Nephron progenitor cell (in vitro differentiated cells): Measurements from ENCODE around the gene NCKAP5.

Experiments used
- DNase-seq: peaks from one replicate; pipeline ENCODE4 v3.0.0; 2021
- H3K27ac Mint-ChIP-seq: 2 replicates; pipeline ENCODE4 v1.8.0; 2021; ENCODE audit warnings: mild to moderate bottlenecking, moderate library complexity, mixed read lengths
- H3K27me3 Mint-ChIP-seq: 2 replicates; pipeline ENCODE4 v1.8.0; 2021; ENCODE audit warnings: mild to moderate bottlenecking, low read depth, mixed read lengths; ENCODE audit not compliant: poor library complexity
- H3K36me3 Mint-ChIP-seq: 2 replicates; pipeline ENCODE4 v1.8.0; 2021; ENCODE audit warnings: low read depth, mixed read lengths
- H3K4me1 Mint-ChIP-seq: 2 replicates; pipeline ENCODE4 v1.8.0; 2021; ENCODE audit warnings: mixed read lengths
- H3K4me3 Mint-ChIP-seq: 2 replicates; pipeline ENCODE4 v1.8.0; 2021; ENCODE audit warnings: mild to moderate bottlenecking, moderate library complexity, mixed read lengths
- H3K9me3 Mint-ChIP-seq: 2 replicates; pipeline ENCODE4 v1.8.0; 2021; ENCODE audit warnings: mild to moderate bottlenecking, moderate library complexity, mixed read lengths
- CTCF ChIP-seq: fragments of 200-600 bp; sonication (generic); IDR thresholded peaks from 2 replicates; pipeline ENCODE4 v1.5.0; 2021; ENCODE audit warnings: antibody characterized with exemption

NCKAP5 gene

GRCh38 chr2:133326652-133327397, 241.4 kb downstream of the NCKAP5 start:
- Mint-ChIP-seq H3K9me3 (no peaks in the 10 kb centered on the region), H3K36me3 (no peaks in the 10 kb centered on the region), H3K4me3 (no peak overlapping the region), H3K27me3 (no peaks in the 10 kb centered on the region), H3K27ac (no peak overlapping the region), H3K4me1 (peaks cover 11% of the 10 kb centered on the region)
- no peak for DNase-seq
- no peak for TF ChIP-seq CTCF

DNA sequence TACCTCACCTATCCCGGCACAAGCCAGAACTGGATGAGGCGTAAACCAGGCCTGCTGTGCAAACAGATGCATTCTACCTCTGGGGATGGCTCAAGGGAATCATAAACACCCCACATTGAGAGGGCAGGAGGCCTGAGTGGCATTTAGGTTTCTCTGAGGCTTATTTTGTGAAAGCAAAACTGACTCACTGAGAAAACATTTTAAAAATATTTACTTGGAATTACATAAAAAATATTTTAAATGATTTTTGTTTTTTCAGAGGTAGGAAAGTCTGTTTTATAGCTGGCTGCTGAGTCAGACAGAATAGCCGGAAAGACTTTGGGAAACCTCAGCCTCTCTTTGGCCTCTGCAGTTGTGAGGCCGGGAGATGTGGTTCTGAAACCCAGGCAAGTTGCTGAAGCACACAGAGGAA, 244.1 kb downstream of the NCKAP5 start:
- Mint-ChIP-seq H3K4me1 (peaks cover 11% of the 10 kb centered on the region), H3K4me3 (no peak overlapping the region), H3K36me3 (no peaks in the 10 kb centered on the region), H3K9me3 (no peaks in the 10 kb centered on the region), H3K27me3 (no peaks in the 10 kb centered on the region), H3K27ac (no peak overlapping the region)
- TF ChIP-seq CTCF: no peak
- DNase-seq: no peak

DNA sequence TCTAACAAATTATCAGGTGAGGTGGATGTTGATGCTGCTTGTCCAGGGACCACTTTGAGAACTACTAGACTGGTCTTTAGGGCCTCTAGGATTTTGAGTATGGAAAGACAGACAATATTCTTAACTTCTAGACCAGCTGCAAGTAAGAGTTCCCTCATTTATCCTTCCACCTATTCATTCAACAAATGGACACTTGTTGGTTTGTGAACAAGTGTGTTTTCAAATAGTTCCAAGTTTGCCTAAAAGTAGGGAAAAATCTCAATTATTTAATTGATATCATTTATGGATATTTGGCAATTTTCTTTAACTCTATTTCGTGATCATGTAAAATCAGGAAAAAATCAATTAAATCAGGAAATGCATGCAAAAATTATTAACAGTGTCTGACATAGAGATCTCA, 245.4 kb downstream of the NCKAP5 start:
- Mint-ChIP-seq H3K36me3 (no peaks in the 10 kb centered on the region), H3K27ac (no peak overlapping the region), H3K9me3 (no peaks in the 10 kb centered on the region), H3K27me3 (no peaks in the 10 kb centered on the region), H3K4me1 (peaks cover 11% of the 10 kb centered on the region), H3K4me3 (no peak overlapping the region)
- DNase-seq: no peak
- TF ChIP-seq CTCF: no peak

- Mint-ChIP-seq H3K27me3 (peaks cover 2% of the 10 kb centered on the region), H3K27ac (no peak overlapping the region), H3K36me3 (no peaks in the 10 kb centered on the region), H3K9me3 (no peaks in the 10 kb centered on the region), H3K4me3 (no peak overlapping the region), H3K4me1 (no peaks in the 10 kb centered on the region)
- DNase-seq: no peak
- no peak for TF ChIP-seq CTCF
Measured at GRCh38 chr2:133317178-133317577, 251.1 kb downstream of the NCKAP5 start.

- H3K27me3 Mint-ChIP-seq: peaks cover 2% of the 10 kb centered on the region
- DNase-seq: no peak
- TF ChIP-seq CTCF: no peak
- H3K36me3 Mint-ChIP-seq: no peaks in the 10 kb centered on the region
- no peaks in the 10 kb centered on the region for H3K9me3 Mint-ChIP-seq
- no peak overlapping the region for H3K4me3 Mint-ChIP-seq
- H3K4me1 Mint-ChIP-seq: no peaks in the 10 kb centered on the region
- H3K27ac Mint-ChIP-seq: no peak overlapping the region
Measured at GRCh38 chr2:133316557-133316956, 251.7 kb downstream of the NCKAP5 start.

- no peak for DNase-seq
- H3K27me3 Mint-ChIP-seq: peaks cover 2% of the 10 kb centered on the region
- no peak overlapping the region for H3K4me3 Mint-ChIP-seq
- no peaks in the 10 kb centered on the region for H3K36me3 Mint-ChIP-seq
- TF ChIP-seq CTCF: no peak
- H3K4me1 Mint-ChIP-seq: no peaks in the 10 kb centered on the region
- no peaks in the 10 kb centered on the region for H3K9me3 Mint-ChIP-seq
- H3K27ac Mint-ChIP-seq: no peak overlapping the region
Measured at GRCh38 chr2:133315280-133315679, 253.0 kb downstream of the NCKAP5 start.
